ENCODE results near the gene RAD51D. TPM values are rescaled to one million over a fixed set of nuclear protein-coding genes. Genes with fewer than 3 reads are reported as not detected.

The RAD51D gene
- total and polyA plus RNA-seq, 11 donors, result 2.1 to 9.2 (median 5.0) TPM

DNA sequence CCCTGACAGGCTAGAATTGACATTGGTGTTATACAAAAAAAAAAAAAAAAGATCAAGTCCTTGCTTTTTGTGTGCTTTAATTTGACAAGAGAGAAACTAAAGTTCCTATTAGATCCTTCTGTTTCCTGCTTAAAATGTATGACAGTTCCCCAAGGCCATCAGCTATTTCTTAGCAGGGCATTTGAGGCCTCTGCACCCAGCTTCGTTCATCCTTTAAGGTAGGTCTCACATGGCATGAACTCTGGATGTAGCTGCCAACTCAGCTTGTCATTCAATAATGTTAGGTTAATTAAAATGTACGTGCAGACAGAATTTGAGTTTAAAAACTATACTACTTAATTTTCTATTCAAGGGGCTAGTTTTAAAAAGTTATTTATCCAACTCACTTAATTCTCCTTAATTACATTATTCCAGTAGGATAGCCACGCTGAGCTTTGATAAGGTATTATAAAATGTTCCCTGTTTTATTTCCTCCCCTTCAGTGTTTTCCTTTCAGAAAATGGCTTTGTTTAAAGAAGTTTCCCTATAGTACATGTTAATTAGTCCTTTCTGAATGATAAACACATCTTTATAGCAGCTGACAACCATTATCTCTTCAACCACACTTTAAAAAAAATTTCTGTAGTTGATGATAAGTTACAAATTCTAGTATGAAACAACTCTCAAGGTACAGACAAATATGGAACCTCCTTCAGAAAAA is 55.0 kb downstream of the RAD51D start:
- Histone ChIP-seq H3K27ac (peak overlapping the region in 7 of 12 donors; percentile 37 to 94 (median 81)), H3K4me1 (peaks cover 0 to 41% (median 10%) of the 10 kb centered on the region in 12 donors), H3K9me3 (no peaks in the 10 kb centered on the region), H3K4me3 (no peak overlapping the region), H3K27me3 (no peaks in the 10 kb centered on the region), H3K36me3 (peaks cover 0 to 3% (median 0%) of the 10 kb centered on the region in 9 donors)
- DNase-seq (no peak), ATAC-seq (no peak)
- TF ChIP-seq, protein P1, sequence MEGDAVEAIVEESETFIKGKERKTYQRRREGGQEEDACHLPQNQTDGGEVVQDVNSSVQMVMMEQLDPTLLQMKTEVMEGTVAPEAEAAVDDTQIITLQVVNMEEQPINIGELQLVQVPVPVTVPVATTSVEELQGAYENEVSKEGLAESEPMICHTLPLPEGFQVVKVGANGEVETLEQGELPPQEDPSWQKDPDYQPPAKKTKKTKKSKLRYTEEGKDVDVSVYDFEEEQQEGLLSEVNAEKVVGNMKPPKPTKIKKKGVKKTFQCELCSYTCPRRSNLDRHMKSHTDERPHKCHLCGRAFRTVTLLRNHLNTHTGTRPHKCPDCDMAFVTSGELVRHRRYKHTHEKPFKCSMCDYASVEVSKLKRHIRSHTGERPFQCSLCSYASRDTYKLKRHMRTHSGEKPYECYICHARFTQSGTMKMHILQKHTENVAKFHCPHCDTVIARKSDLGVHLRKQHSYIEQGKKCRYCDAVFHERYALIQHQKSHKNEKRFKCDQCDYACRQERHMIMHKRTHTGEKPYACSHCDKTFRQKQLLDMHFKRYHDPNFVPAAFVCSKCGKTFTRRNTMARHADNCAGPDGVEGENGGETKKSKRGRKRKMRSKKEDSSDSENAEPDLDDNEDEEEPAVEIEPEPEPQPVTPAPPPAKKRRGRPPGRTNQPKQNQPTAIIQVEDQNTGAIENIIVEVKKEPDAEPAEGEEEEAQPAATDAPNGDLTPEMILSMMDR (IDR thresholded peaks at IDR 0.05), result no peak
- TF ChIP-seq POLR2A (IDR thresholded peaks at IDR 0.05), result no peak
- WGBS, 4 donors, result 87 to 93% (median 90%) methylated on average over 3 of the region's 3 CpGs
- intact Hi-C loops (cut with DNase I), result loop anchor here in 4 of 10 donors (5.0 to 10.0 kb wide), 3 partner anchors 42 to 70 kb away; no protein-coding TSS in a partner anchor

DNA sequence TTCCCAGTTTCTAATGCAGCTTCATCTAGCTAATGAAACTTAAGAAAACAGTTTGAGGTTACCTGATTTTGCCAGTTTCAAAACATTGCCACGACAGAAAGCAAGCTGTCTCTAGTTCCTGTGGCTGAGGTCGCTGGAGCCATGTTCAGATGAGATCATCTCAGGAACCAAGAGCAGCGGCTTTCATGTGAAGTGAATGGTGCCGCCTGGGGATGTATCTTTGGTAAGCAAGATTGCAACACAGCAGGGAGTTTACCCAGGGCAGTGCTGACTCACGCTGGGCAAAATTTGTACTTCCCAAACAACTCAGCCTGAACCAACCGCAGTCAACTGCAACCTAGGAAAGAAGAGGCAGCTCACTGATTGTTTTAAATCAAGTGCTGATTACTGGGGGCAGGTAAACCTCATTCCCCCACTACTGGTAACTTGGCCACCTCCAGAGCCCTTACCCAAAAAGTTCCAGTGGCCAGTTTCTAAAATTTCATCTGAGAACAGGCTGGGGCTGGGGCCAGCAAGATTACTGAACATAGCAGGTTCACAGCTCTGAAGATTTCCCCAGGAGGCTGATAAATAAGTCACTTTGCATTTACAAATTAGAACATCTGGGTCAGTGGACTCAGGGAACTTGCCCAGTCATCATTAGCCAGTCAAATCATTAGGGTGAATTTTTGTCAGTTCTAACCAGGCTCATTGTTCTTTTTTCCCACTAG is 56.0 kb downstream of the RAD51D start, which contains the start of gene RFFL:
Gene RFFL, minus strand, starts transcription at position 194 of the 710 bp plus-strand sequence. CDS start 37,154 bp downstream, outside the sequence.
- H3K27ac ChIP-seq, result peak within 1 kb of the TSS; percentile 37 to 94 (median 79)
- no peaks in the 10 kb centered on the region for H3K9me3 ChIP-seq
- no peaks in the 10 kb centered on the region for H3K27me3 ChIP-seq
- H3K36me3 ChIP-seq, result peaks cover 0 to 3% (median 0%) of the 10 kb centered on the region in 9 donors
- peak in 1 of 2 donors; percentile 43 for TF ChIP-seq POLR2A (IDR thresholded peaks at IDR 0.05)
- TF ChIP-seq, protein P1 (IDR thresholded peaks at IDR 0.05), result peak in 7 of 12 donors; percentile 17 to 48 (median 26)
- WGBS, 4 donors, result 15 to 33% (median 25%) methylated on average over 6 of the region's 6 CpGs
- H3K4me1 ChIP-seq, result peaks cover 0 to 34% (median 10%) of the 10 kb centered on the region in 12 donors
- ATAC-seq (peak; percentile 97 to 100 (median 99)), DNase-seq (peak; percentile 76 to 89 (median 83))
- intact Hi-C loops (cut with DNase I), result loop anchor here in 4 of 10 donors (5.0 to 10.0 kb wide), 3 partner anchors 41 to 69 kb away; no protein-coding TSS in a partner anchor
- peak within 1 kb of the TSS in 9 of 12 donors; percentile 26 to 44 (median 34) for H3K4me3 ChIP-seq

DNA sequence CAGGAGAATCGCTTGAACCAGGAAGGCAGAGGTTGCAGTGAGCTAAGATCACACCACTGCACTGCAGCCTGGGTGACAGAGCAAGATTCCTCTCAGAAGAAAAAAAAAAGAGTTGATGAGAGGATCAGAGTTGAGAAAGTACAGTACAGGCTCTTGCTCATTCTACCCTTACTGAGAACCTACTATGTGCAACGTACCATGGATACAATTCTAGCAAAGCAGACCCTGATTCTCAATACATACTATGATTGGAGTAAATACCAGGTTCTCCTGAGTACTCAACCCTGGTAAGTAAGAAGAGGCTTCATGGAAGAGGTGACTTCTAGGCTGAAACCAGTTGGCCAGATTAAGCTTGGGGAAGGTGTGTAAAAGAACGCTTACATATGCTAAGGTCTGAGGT is 57.4 kb downstream of the RAD51D start:
- Histone ChIP-seq H3K36me3 (peaks cover 0 to 3% (median 0%) of the 10 kb centered on the region in 9 donors), H3K9me3 (no peaks in the 10 kb centered on the region), H3K27me3 (no peaks in the 10 kb centered on the region), H3K27ac (no peak overlapping the region), H3K4me3 (no peak overlapping the region), H3K4me1 (peaks cover 0 to 26% (median 10%) of the 10 kb centered on the region in 12 donors)
- ATAC-seq (no peak), DNase-seq (no peak)
- intact Hi-C loops (cut with DNase I), result loop anchor here in 4 of 10 donors (5.0 to 10.0 kb wide), 3 partner anchors 40 to 68 kb away; no protein-coding TSS in a partner anchor
- WGBS, 4 donors, result 96 to 99% (median 96%) methylated on average over 3 of the region's 3 CpGs
- TF ChIP-seq POLR2A (IDR thresholded peaks at IDR 0.05), result no peak
- TF ChIP-seq, protein P1 (IDR thresholded peaks at IDR 0.05), result no peak

All from heart left ventricle (tissue), 16 donors.